HG03045 (cell line): ENCODE data around the gene LIN52.

Experiments used
- ATAC-seq: cut with Tn5 transposase; IDR thresholded peaks from one replicate; pipeline ENCODE4 v1.9.1; 2021; ENCODE audit warnings: mild to moderate bottlenecking, moderate library complexity; ENCODE audit not compliant: unreplicated experiment

LIN52 gene, protein sequence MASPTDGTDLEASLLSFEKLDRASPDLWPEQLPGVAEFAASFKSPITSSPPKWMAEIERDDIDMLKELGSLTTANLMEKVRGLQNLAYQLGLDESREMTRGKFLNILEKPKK

DNA sequence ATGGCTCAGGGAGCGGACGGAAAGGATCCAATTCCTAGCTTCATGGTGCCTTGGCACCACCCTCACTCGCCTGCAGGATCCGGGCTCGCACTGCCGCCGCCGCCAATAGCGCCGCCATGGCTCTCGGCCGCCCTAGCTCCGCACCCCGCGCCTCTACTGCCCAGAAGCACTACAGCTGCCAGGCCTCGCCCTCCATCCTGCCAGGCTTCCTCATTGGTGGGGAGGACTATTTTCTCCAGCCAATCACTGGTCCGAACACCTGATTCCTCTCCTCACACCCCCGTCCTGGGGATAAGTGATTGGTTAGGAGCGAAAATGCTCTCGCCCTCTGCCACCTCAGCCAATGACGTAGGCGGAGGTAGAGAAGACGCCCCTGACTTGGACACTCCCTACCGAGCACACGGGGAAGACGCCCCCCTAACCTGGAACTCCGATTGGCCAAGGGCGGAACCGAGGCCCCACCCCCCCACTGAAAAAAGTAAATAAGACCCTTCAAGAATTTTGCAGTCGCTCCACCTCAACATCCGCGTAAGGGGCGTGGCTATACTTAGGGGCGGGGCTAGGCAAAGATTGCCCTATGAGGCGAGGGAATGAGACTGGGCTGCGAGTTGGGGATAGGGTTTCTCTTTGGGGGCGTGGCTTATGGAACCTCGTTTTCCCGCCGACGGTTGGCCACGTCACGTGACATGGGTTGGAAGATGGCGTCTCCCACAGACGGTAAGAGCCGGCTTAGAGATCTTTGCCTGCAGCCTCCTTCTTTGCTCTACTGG lies at the start of gene LIN52, which contains the start of gene ALDH6A1:
TSS of gene LIN52 (plus strand) at position 680 of the 770 bp plus-strand sequence. CDS start at position 699, 19 bp downstream.
TSS of gene ALDH6A1 (minus strand) at position 177 of the 770 bp plus-strand sequence. CDS start at position 118, 59 bp downstream.
- ATAC-seq: peak; percentile 94

DNA sequence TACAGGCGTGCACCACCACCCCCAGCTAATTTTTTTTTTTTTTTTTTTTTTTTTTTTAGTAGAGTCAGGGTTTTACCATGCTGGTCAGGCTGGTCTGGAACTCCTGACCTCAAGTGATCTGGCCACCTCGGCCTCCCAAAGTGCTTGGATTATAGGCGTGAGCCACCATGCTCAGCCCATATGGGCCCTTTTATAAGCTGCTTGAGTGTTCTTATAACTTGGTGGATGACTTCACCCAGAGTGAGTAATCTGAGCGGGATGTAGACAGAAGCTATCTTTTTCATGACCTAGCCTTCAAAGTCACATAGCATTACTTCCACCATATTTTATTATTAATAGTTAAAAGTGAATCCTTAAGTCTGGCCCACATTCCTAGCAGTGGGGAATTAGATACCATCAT lies 49.2 kb upstream of the LIN52 start:
- no peak for ATAC-seq

DNA sequence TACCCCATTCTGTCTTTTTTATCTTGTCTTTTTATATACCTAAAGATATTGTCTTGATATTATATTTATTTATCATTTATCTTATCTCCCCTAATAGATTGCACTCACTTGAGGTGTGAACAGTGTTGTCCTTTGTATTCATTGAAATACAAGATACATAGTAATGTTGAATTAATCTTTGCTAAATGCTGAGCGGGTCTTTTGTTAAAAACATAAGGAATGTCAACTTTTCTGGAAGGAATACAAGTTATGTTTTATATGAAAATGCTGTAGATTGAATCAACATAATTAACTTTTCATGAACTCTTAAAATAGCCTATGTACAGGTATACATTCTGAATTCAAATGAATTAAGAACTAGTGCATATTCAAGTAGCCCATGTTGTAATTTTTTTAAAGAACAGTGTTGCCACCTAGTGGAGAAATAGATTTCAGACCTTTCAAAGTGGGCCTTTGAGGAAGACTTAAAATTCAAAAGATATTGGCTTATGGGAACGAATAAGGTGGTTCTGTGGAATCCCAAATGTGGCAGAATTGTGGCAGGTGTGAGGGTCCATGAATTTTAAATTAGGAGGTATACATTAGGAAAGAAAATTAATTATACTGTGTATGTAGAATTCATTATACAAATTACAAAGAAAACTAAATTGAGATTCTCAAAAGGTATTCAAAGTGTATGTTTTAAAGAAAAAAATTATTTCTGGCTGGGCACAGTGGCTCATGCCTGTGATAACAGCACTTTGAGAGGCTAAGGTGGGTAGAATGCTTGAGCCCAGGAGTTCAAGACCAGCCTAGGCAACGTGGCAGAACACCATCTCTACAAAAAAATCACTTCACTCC lies 46.5 kb upstream of the LIN52 start:
- no peak for ATAC-seq

DNA sequence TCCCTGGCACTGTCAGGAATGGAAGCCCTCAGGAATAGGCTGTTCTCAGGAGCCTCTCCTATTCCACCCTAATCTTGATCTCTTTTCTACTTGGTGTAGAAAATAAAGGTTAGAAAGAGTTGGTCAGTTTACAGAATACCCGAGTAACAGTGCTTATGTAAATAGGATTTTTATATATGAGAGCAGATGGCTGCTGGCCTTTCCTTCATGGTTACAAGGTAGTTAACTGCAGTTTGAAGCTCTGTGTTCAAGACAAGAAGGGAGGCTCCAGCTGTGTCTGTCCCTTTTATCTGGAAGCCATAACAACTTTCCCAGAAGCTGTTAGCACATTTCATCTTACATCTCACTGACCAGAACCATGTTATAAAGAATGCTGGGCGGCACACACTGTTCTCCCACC lies 42.5 kb upstream of the LIN52 start:
- no peak for ATAC-seq

DNA sequence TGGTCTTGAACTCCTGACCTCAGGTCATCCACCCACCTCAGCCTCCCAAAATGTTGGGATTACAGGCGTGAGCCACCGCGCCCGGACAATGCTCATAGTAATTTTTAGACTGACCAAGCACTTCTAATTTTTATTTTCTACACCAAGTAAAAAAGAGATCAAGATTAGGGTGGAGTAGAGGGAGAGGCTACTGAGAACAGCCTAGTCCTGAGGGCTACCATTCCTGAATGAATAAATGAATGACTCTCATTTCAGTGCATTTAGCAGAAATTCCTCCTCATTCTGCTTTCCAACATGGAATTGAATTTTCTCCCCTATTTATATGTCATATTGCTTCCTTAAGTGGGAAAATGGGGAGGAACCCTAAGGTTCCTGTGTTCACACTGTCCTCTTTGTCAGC lies 39.2 kb upstream of the LIN52 start:
- ATAC-seq: no peak

DNA sequence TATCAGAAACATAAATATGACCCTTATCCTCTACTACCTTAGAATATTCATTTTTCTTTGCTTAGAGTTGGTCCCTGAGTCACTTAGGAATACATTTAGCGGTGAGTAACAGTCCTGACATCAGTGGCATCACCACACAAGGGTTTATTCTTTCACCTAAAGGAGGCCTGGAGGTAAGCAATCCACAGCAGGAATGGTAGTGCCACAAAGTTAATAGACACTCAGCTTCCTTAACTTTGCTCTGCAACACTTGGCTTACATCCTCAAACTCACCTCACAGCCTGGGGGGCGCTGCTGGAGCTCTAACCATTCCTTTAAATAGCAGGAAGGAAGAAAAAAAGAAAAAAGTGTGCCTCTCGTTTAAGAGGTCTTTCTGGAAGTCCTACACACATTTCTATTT lies 36.5 kb upstream of the LIN52 start:
- ATAC-seq: no peak

DNA sequence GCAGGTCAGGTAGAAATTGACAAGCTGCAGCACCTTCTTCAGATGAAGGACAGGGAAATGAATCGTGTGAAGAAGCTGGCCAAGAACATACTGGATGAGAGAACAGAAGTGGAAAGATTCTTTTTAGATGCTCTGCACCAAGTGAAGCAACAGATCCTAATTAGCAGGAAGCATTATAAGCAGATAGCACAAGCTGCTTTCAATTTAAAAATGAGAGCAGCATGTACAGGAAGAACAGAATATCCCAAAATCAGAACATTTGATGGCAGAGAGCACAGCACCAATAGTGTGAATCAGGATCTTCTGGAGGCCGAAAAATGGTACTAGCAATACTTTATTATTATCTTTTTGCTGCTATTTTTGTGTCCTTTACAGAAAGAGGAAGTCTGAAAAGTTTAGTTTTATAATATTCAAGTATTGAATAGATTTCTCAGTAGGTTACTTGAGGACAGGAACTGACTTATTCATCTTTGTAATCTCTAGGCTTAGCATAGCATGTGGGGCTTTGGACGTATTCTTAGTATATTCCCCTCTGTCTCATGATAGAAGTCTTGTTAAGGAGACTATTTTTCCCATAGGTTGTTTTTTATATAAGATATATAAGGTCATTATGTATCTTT lies 34.8 kb upstream of the LIN52 start:
- ATAC-seq: no peak

DNA sequence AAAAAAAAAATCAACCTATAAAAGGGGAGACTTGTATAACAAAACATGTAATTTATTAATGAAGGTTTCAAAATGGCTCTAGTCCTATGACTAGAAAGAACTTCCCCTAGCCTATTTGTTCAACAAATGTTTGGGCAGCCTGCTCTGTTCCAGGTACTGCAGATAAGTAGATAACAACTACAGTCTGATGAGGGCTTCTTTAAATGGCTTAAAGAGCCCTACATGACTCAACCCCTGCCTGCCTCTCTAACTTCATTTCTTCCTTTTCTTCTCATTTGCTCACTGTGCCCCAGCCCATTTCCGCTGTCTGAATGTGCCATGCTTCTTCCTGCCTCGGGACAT lies 22.0 kb upstream of the LIN52 start:
- ATAC-seq: no peak

DNA sequence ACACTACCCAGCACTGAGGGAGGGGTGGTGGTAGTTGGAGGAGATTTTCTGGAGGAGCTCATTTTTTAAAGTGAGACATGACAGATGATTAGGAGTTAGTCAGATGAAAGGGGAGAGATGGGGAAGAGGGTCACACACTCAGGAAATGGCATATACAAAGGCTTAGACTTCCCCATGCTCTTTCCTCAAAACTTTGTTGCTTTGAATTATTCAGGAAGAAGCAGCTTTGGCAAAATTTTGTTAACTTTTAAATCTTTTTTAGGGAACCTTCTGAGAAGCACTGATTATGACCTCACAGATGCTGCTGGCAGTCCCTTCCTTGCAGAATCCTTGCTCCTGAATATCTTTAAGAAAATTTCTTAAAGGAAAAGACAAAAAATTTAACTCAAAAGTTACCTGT lies 20.3 kb upstream of the LIN52 start:
- no peak for ATAC-seq

DNA sequence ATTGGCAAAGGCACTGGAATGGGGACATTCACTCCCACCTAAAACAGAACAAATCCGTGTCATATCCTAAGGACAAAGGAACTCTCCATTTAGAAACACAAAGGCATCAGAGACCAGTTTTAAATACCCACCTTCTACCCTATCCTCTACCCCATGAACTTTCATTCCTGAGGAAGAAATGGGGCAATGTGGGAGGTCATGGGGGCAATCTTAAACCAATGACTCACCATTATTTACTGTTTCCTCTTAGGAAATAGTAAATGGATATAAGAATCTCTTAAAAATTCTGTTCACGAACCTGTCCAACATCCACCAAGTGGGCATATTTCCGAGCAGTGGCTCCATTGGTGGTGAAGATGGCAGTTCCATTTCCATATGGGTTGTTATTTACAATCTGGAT lies 19.9 kb upstream of the LIN52 start:
- no peak for ATAC-seq

DNA sequence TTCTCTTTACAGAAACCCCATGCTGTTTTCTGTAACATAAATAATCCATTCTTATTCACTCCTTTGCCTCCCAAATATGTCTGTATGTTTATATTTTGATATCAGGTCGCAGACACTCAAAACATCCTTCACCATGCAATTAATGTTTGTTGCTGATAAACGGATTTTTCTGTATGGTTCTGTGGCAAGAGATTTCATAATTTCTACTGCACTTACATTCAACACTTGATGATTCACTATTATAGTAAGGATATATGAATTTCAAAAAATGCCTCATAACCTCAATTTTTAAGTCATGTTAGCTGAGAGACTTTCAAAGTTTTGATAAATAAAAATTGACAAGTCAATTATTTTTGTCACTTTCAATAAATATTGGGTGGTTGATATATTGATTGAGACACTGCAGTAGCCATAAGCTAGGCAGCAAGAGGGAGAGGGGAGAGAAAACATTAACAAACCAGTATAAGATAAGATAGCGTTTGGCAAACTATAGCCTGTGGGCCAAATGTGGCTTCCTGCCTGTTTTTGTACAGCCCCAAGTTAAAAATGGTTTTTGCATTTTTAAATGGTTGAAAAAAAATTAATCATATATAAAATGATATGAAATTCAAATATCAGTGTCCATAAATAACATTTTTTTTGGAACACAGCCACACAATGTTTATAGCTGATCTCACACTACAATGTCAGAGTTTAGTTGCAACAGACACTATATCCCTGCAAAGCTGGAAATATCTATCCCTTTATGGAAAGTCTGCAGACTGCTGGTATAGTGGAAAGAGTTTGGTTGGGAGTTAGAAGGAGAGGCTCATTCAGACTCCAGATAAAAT lies 18.8 kb upstream of the LIN52 start:
- ATAC-seq: no peak

DNA sequence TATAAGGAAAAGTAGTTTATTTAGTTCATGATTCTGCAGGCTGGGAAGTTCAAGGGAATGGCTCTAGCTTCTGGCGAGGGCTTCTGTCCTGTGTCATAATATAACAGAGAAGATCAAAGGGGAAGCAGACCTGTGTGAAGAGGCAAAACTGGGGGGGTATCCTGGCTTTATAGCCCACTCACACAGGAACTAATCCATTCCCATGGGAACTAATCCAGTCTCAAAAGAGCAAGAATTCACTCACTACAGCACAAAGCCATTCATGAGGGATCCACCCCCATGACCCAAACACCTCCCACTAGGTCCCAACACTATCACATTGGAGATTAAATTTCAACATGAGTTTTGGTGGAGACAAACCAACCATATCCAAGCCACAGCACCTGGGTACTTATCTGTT lies 7.4 kb upstream of the LIN52 start:
- no peak for ATAC-seq

DNA sequence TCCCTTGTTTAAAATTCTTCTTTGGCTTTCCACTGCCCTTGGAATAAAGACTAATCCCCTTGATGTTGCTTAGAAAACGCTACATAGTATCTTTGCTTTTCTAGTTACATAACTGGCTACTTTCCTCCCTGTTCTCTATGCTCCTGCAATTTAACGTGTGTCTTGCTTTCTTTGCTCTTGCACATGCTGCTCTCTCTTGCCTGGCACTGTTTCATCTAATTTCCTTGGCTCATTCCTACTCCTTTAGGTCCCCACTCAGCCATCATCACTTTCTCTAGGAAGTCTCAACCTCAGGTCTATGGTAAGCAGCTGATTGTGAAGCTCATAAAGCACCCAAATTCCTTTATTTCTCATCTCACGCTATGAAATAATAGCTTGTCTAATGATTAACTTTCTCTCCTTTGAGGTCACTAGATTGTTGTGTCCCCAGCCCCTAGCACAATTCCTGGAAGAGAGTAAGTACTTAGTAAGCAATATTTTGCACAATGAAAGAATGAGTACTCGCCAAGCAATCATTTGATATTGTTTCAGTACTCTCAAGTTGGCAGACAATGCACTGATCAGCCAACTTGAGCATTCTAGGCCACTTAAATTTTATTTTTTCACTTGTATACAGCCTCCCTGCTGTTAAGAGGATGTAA lies 3.8 kb upstream of the LIN52 start:
- no peak for ATAC-seq

DNA sequence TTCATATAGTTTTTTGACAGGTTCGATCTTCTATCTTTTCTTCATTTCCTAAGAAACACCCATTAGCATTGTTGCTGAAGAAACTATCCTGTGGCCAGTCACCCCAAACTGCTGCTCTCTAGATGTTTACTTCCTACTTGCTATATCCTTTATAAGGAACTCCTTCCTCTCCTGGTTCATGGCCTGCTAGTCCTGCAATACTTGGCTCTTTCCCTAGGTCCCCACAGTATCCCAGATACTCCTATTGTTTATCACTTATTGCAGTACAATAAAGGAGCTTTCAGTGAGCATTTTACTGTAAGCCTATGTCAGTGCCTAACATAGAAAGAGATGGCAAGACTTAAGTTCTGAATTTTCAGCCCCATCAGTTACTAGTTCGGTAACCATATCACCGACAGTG lies 3.3 kb upstream of the LIN52 start:
- no peak for ATAC-seq

DNA sequence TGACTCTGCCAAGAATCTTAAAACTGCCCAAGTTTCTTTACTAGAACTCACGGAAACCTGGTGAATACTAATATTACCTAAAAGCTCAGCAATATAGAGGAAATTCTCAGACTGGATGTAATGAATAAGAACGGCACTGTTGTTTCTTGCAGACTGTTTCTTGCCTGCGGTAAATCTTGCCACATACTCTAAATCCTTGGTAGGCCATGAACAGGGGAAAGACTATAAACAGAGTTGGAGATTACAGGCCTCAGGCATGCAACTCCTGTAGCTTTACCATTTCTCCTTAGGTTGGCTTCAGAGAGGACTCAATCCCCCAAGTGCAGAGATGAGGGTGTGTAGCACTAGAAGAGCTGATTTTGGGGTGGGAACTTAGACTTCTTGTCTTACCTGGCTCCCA lies 1.6 kb upstream of the LIN52 start:
- ATAC-seq: no peak

DNA sequence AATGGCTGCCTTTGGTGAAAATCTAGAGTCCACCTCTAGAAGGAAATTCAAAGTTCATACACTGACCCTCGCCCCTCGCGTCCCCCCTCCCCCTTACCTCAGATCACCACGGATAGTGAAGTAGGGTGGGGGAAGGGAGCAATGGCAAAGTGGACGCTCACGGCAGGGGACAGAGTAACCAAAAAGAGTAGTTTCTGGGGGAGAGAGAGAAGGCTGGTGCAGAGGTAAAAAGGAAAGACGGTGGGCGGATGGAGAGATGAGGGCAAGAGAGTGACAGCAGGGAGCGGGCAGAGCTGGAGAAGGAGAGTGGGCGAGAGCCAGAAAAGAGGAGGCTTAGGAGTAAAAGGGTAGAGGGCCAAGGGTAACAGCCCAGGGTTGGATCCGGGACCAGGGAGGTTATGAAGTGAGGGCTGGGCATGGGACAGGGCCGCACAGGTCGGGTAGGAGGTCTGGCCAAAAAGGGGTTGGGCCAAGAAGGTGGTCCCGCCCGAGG lies 926 bp upstream of the LIN52 start:
- no peak for ATAC-seq

DNA sequence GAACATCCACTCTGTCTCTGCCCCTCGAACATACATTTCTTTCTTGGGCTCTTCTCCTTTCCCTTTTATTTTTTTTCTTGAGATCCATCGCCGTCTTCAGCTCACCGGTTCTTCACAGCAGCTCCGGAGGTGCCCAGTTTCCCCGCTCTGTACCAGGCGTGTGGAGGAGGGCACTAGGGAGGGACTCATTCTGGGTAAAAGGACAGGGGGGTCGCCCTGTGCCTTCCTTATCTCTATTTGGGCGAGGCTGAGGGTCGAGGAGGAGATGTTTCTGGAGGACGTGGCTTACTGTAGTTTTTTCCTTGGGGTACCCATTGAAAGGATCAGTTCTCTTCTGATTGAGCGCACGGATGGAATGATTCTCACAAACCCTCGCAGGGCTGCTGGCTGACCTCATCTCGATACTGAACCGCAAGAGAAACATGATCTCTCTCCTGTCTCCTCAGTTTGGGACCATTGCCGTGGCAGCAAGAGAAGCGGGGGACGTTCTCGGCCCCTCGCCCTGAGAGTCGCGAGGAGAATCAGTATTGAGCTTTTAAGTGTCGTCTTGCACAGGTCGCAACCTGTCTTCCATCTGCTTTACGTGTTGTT lies 386 bp downstream of the LIN52 start:
- ATAC-seq: peak; percentile 12

DNA sequence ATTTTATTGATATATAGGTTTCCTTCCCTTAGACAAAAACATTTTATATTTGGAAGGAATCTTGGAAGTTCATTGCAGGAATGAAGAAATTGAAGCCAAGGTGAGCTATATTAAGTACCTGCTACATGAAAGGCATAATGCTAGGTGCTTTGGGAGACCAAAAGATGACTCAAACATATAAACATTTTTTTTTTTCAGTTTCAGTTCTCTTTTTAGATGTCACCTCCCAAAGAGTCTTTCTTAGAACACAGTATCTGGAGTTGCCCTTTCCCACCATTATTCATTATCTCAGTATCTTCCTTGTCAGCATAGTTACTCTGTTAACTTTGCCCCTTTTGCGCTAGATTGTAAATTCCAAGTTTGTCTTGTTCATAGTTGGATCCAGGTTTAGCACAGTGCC lies 1.1 kb downstream of the LIN52 start:
- ATAC-seq: no peak

DNA sequence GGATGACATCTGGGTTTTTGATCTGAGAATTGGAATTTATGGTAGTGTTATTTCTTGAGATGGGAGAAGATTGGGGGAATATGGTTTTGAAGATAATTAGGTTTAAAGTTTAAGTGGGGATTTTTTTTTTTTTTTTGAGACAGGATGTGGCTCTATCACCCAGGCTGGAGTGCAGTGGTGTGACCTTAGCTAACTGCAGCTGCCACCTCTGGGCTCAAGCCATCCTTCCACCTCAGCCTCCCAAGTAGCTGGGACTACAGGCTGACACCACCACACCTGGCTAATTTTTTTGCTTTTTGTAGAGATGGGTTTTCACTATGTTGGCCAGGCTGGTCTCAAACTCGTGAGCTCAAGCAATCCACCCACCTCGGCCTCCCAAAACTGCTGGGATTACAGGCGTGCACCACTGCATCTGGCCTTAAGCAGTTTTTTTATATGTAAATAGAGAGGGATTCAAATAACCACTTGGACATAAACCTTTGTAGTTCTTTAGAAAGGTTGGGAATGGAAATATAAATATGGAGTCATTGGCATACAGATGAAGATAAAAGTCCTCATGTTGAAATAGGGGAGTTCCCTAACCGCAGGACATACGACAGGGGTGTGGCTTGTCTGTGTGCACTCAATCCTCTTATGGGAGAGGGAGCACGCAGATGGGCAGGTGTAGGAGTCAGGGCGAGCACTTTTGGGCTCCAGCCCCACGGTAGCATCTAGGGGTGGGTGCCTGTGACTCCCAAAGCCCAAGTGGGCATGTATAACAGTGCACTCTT lies 4.7 kb downstream of the LIN52 start:
- no peak for ATAC-seq
